Skeletal muscle cell (primary cell): ENCODE results near the gene CCDC97.

Source experiments
- DNase-seq: peaks from one replicate; pipeline ENCODE4 v3.0.0-alpha.2; 2010; ENCODE audit warnings: low read depth
- H3K4me3 ChIP-seq: 2 replicates; pipeline ENCODE4 v1.5.1; 2011; ENCODE audit warnings: low read depth, mild to moderate bottlenecking, control low read depth, low read length, moderate library complexity

CCDC97 gene

DNA sequence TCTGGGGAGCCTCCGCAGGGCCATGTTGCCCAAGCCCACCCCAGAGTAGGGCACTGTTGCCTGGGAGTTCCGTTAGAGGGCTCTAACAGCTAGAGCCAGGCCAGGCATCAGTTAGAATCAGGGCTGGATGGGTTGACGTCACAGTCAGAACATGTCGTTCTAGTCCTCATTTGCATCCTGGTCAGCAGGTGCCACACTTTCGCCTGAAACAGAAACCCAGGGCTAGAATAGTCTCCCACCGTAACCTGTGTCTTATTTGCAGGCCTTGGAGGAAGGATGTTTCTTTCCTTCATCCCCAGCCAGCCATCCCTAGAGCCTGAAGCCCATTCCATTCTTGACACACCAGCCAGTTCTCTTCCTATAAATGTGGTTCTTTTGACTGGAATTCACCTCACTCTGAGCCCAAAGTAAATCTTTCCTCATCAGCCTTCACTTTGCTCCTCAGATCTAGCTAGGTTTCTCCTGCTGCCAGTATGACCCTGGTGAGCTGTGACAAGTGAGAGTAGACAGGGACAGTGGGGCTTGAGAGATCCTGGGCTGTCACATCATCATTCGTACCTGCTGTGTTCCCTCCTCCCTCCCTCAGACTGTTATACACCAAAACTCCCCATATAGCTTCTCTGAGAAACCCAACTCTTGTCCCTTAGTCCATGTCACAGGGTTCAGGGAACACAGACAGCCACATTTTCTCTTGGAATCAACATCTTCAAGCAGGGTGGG lies 12.2 kb upstream of the CCDC97 start:
- H3K4me3 ChIP-seq, result no peak overlapping the region
- DNase-seq, result no peak

DNA sequence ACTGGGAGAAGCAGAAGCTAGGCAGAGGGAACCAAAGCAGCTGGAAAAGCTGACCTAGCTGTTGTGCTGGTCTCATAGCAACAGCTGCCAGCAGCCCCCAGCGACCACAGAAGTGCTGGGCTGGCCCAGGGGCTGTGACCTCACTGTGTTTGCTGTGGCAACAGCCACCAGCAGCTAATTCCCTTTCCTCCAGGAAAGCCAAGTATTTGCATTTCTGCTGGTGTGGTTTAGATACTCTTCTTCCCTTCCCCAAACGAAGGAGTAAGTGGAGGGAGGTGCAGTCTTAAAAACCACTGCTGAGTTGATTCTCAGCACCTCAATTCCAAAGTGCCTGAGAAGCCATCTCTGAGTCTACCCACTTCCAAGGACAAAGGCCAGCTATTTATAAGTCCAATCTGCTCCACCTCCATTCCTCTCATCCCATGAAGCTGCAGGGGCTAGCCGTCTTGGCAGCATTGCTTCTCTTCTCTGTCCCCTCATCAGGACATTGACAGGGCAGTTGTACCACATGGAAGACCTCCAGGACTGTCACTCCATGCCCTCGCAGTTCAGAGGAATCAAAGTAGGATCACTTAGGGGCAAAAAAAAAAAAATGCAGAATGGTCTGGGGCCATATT lies 11.5 kb upstream of the CCDC97 start:
- no peak overlapping the region for H3K4me3 ChIP-seq
- peak; percentile 48 for DNase-seq

DNA sequence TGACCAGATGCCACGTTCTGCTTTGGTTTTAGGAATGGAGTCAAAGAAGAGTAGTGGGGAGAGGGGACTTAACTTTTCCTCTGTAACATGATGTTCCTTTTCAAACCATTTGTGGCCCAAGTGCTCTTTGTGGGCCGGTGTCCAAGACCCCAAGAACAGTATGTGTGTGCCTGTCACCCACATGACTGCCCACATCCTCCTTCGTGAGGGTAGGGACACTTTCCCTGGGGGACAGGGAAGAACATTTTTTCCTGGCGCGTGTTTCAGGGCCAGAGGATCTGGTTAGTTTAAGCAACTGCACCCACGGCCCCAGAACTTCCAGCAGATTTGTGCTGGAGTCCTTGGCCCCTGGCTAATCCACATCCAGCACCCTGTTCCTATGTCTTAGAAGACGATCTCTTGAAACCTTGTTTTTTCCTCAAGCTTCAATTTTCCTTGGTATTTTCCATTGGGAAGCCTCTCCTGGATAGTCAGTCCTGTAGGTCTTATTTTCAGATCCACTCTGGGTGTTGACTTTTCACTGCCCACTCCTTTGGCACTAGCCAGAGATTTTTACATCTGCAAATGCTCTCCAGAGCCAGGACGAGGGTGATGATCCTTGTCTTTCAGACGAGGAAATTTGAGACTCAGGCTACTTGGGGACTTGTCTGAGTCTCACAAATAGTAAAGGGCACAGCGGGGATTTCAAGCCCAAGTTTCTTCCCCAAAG lies 10.8 kb upstream of the CCDC97 start:
- no peak overlapping the region for H3K4me3 ChIP-seq
- DNase-seq, result no peak

DNA sequence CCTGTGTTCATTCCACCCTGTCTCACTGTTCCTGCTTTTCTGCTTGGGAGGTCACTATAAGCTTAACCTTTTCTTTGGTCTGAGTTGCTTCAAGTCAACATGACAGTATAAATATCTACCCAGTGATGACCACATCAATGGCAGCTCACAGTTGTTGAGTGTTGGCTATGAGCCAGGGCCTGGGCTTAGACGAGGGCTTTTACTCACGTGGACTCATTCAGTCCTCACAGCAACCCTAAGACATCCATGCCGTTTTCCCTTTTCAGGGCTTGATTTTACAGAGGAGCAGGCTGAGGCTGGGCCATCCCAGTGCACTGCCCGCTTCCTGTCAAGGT lies 10.2 kb upstream of the CCDC97 start:
- H3K4me3 ChIP-seq, result no peak overlapping the region
- DNase-seq, result peak; percentile 75

DNA sequence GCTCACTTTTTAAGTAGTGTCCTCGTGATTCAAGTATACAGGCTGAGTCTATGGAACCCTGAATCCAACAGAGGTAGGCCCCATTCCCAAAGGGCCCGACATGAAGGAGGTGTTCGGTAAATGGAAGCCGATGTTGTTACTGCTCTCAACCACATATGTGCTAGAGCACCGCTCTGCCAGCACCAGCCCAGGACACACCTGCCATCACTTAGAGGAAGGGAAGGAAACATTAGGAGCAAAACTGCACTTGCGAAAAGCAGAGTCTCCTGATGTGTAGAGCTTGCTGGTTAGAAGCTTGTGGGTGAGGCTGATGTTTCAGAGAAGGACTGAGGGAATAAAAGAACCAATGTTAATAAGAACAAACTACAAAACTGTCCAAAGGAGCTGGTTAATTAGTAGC lies 9.4 kb upstream of the CCDC97 start:
- DNase-seq, result no peak
- no peak overlapping the region for H3K4me3 ChIP-seq

DNA sequence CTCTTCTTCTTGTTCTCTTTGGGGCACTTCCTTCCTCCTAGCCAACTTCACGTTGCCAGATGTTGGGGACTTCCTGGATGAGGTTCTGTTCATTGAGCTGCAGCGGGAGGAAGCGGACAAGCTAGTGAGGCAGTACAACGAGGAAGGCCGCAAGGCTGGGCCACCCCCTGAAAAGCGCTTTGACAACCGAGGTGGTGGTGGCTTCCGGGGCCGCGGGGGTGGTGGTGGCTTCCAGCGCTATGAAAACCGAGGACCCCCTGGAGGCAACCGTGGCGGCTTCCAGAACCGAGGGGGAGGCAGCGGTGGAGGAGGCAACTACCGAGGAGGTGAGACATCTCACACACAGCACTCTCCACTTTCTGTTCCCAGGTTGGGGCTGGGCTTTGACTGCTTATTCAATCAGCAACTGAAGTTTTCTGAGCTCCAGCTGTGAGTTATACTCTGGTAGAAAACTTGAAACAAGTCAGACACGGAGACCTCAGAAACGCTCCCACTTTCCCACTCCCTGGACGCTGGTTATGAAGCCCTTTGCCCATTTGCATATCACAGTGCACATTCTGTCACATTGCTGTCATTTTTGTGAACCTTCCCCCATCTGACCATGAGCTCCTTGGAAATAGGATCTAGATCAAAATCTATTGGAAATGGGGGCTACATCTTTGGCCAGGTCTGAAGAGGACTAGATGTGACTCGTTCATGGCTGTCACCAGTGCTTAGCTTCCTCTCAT lies 7.2 kb upstream of the CCDC97 start:
- DNase-seq, result no peak
- H3K4me3 ChIP-seq, result no peak overlapping the region

DNA sequence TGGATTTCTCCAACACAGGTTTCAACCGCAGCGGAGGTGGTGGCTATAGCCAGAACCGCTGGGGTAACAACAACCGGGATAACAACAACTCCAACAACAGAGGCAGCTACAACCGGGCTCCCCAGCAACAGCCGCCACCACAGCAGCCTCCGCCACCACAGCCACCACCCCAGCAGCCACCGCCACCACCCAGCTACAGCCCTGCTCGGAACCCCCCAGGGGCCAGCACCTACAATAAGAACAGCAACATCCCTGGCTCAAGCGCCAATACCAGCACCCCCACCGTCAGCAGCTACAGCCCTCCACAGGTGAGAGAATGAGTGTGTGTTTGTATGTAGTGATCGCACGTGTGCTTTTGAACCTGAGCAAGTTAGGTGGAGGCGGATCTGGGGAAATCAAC lies 6.0 kb upstream of the CCDC97 start:
- no peak overlapping the region for H3K4me3 ChIP-seq
- no peak for DNase-seq

DNA sequence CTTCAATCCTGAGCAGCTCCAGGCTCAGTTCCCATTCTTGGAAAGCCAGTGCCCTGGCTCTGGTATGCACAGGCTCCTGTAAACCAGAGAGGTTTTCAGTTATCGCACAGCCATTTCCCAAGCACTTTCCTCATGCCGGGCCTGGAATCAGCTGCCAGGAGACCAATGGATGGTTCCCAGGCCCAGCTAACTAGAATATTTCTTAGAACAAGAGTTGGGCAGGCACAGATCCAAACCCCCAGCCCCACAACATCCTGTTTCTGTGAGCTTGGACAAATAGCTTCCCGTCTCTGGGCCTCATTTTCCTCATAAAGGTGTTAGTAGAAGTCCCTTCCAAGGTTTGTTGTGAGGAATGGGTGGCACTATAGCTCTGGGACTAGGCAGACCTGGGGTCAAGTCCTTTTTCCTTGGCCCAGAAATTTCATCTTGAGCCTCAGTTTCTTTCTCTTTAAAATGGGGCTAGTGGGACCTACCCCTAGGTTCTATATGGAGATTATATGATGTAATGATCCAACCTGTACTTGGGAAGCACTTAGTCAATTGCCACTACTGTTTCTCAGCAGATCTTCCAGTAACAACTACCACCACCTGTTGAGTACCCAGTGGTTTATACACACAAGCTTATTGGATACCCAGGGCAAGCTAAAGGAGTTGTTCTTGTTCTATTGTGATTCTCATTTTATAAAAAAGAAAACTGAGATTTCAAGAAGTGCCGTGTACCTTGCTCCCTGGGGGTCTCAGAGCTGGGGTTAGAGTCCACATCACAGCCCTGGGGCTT lies 5.1 kb upstream of the CCDC97 start:
- DNase-seq, result no peak
- H3K4me3 ChIP-seq, result no peak overlapping the region

DNA sequence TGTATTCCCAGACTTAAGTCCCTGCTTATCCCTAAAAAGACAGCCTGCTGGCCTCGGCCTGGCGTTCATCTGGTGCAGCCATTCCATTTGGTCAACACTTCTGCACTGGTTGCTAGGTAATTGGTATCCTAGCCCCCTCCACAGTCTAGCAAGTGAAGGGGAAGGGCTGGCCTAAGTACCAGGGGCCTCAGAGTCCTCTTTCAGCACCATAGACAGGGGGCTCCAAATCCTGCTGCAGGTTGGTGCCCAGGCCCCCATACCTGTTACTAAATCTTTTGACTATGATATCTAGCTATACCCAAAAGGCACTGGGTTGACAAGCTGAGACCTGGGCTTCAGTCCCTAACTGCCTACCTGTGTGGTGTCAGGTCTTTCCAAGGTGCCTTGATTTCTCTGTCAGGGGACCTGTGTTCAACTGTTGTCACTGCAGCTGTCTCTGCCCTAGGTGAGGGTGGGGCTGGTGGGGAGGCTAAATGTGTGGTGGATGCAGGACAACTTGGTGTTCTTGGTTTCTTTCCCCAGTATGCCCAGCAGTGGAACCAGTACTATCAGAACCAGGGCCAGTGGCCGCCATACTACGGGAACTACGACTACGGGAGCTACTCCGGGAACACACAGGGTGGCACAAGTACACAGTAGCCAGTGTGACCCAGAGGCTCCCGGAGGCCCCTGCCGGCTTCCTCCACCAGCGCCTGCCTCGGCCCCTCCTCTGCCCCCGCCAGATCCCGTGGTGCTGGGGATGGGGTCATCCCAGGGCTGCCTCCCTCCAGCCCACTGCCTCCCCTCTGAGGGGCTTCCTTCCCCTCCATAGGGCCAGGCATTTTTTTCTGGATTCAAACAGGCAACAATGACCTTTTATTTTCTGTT lies 3.8 kb upstream of the CCDC97 start:
- DNase-seq, result no peak
- H3K4me3 ChIP-seq, result no peak overlapping the region

DNA sequence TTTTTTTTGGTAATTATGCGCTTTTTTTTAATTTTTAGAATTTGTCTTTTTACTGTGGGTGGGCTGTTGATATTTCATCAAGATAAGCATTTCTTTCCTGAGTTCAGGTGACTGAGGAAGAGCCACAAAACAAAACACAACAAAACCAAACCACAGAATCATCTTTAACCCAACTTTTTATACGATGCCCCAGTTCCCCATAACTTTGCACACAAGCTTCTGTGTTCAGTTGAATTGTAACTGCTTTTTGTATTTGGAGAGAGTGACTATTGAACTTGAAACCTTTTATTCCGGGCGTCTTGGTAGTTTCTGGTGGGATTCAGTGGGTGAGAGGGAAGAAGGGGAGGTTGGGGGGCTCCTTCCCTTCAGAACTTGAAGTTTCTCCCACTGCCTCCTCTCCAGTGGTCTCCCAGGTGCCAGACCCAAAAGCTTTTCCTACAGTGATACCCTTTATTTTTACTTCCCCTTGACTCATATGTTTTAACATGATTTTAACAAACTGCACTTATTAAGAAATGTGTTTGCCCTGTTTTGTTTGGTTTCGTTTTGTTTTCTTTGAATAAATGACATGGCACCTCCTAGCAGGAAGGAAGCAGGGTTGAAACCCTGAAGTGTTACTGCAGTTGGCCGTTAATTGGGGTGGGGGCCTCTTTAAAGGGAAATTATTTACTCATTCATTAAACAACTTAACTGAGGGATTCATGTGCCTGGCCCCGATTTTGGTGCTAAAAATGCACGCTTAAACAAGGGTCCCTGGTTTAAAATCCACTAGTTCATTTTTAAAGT lies 2.7 kb upstream of the CCDC97 start:
- no peak for DNase-seq
- no peak overlapping the region for H3K4me3 ChIP-seq

DNA sequence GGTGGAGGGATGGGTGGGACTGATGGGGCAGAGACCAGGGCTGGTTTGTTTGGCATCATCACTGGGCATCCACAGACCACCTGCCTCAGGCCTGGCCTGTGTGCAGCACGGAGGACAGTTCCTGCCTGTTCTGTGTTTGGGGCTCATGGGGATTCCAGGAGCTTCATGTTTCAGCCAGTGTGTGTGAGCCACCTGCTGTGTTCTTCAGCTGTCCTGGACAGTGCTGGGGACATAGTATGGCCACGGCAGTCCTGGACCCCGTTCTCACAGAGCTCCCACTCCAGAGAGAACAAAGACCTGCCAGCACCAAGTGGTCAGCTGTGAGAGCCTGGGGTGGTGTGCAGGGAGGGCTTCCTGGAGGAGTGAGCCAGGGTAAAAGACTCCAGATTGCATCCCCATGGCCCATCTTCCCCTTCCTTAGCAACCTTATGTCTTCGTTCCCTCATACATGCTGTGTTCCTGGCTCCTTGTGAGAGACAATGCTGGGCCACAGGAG lies 2.0 kb upstream of the CCDC97 start:
- DNase-seq, result no peak
- H3K4me3 ChIP-seq, result no peak overlapping the region

DNA sequence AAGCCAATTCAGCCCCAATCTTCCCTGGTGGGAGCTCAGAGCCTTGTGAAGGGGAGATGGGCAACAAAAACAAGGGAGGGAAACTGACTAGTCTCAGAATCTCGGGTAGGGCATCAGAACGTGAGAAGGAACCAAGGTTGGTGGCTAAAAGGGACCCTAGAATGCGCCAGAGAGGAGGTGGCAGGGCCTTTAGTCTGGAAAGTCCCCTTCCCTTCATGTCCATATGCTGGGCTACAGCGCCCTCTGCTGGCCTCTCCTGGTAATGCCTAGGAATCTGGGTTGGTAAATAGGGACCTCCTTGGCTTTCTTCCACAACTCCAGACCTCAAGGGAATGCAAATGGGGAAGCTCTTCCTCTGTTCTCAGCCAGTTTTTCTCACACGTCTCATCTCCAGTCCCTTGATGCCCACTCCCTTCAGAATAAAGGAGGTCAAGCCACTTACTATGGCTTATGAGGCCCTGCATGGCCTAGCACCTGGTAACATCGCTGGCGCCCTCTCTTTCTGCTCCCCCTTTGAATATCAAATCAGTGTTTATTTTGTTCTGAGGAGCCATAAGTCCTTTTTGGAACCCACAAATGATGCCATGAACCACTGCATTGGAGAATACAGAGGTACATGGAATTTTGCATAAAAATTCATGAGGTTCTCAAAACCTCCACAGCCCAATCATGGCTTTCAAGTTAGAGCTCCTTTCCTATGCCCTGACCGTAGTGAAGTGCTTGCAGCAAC lies 1.4 kb upstream of the CCDC97 start:
- no peak for DNase-seq
- no peak overlapping the region for H3K4me3 ChIP-seq

DNA sequence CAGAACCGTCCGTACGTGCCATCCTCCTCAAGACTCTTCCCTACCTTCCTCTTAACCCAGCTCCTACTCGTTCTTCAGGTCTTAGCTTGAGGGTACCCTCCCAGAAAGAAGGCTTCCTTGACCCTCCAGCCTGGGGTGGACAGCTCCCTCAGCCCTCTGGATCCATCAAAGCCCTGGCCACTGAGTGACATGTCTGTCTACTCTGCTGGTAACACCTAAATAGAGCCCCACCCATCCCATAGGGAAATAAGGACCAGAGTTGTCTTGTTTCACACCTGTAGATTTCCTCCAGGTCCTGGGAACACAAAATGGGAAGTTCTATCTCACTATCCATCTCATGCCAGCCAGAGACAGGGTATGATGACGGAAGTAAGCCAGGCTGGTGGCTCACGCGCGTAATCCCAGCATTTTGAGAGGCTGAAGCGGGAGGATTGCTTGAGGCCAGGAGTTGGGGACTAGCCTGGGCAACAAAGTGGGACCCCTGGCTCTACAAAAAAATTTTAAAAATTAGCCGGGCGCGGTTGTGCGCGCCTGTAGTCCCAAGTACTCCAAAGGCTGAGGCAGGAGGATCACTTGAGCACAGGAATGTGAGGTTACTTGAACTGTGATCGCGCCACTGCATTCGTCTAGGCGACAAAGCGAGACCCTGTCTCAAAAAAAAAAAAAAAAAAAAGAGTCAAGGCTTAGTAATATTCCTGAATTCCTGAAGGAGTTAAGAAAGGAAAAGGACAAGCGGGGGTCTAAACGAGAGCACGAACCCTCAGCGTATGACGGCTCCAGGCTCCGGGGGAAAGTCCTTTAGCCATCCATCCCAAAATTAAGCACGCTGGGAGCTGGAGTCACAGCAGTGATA lies 566 bp upstream of the CCDC97 start:
- no peak for DNase-seq
- peak overlapping the region; percentile 80 for H3K4me3 ChIP-seq

DNA sequence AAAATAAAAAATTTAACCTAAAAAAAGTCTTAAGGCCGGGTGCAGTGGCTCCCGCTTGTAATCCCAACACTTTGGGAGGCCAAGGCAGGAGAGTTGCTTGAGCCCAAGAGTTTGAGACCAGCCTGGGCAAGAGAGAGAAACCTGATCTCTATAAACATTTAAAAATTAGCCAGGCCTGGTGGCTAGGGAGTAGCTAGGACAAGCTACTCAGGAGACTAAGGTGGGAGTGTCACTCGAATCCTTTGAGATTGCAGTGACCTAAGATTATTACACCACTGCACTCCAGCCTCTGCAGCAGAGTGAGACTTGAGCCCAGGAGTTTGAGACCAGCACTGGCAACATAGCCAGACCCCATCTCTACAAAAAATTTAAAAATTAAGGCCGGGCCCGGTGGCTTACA lies 1.1 kb downstream of the CCDC97 start:
- no peak for DNase-seq
- peak overlapping the region; percentile 80 for H3K4me3 ChIP-seq

DNA sequence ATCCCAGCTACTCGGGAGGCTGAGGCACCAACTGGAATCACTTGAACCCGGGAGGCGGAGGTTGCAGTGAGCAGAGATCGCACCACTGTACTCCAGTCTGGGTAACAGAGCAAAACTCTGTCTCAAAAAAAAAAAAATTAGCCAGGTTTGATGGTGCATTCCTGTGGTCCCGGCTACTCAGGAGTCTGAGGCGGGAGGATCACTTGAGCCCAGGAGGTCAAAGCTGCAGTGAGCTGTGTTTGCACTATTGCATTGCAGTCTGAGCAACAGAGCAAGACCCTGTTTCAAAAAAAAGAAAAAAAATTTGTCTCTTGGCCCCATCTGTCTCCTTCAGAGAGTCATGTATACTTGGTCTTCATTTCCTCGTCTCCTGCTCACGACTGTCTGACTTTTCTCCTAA lies 1.6 kb downstream of the CCDC97 start:
- DNase-seq, result no peak
- no peak overlapping the region for H3K4me3 ChIP-seq

DNA sequence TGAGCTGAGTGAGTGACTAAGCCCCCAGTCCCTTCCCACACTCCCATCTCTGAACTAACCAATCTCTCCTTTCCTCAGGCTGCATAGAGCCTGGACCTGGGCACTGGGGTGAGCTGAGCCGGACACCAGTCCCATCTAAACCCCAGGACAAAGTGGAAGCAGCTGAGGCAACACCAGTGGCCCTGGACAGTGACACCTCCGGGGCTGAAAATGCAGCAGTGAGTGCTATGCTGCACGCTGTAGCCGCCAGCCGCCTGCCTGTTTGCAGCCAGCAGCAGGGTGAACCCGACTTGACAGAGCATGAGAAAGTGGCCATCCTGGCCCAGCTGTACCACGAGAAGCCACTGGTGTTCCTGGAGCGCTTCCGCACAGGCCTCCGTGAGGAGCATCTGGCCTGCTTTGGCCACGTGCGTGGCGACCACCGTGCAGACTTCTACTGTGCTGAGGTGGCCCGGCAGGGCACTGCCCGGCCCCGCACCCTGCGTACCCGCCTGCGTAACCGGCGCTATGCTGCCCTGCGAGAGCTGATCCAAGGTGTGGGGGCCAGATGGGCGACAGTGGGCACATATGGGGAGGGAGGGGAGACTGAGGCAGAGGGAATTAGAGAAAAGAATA lies 6.4 kb downstream of the CCDC97 start:
- no peak for DNase-seq
- no peak overlapping the region for H3K4me3 ChIP-seq
